Fibroblast of villous mesenchyme (primary cell): ENCODE results near the gene JAG1. TPM values are rescaled to one million over a fixed set of nuclear protein-coding genes. Genes with fewer than 3 reads are reported as not detected.

Experiments
- DNase-seq: peaks from one replicate; pipeline ENCODE4 v3.0.0-alpha.2; 2010; ENCODE audit warnings: low read depth
- H3K4me3 ChIP-seq: 2 replicates; pipeline ENCODE4 v1.5.1; 2011; ENCODE audit warnings: low read depth, mild to moderate bottlenecking, low read length
- total RNA-seq: library from RNA; depleted of rRNA; stranded (reverse); fragments of >200 nt; gene quantifications from 2 replicates; pipeline ENCODE4 v1.2.3, GENCODE V29; 2012
- TF ChIP-seq, protein P1 (sequence below): IDR thresholded peaks from 2 replicates; pipeline ENCODE4 v1.5.1; 2012; ENCODE audit warnings: low read depth, mild to moderate bottlenecking, low read length; ENCODE audit not compliant: insufficient read depth

The JAG1 gene
- total RNA-seq, 1 donor, result 12.1 TPM

DNA sequence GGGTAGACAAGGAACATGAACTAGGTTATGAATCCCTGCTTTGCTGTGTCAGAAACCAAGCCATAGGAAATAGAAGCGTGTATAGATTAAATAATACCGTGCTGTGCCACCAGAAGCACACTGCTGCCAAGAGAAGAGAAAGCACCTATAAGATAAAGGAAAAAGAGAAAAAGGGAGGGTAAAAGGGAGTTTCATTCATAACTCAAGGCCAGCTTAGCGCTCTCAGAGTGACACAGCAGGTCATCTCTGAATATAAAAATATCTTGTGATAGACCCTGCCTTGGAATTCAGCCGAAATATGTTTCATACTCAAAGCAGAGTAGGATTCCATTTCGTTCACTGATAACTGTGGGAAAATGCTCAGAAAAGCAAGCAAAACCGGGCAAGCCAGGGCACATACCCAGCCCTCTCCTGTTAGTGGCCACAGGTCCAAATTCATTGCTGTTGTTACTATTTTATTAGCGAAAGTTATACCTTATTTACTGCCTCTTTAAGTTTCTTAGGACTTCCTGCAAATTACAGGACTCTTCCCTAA lies 8.7 kb downstream of the JAG1 start:
- H3K4me3 ChIP-seq, result no peak overlapping the region
- DNase-seq, result no peak
- TF ChIP-seq, protein P1, sequence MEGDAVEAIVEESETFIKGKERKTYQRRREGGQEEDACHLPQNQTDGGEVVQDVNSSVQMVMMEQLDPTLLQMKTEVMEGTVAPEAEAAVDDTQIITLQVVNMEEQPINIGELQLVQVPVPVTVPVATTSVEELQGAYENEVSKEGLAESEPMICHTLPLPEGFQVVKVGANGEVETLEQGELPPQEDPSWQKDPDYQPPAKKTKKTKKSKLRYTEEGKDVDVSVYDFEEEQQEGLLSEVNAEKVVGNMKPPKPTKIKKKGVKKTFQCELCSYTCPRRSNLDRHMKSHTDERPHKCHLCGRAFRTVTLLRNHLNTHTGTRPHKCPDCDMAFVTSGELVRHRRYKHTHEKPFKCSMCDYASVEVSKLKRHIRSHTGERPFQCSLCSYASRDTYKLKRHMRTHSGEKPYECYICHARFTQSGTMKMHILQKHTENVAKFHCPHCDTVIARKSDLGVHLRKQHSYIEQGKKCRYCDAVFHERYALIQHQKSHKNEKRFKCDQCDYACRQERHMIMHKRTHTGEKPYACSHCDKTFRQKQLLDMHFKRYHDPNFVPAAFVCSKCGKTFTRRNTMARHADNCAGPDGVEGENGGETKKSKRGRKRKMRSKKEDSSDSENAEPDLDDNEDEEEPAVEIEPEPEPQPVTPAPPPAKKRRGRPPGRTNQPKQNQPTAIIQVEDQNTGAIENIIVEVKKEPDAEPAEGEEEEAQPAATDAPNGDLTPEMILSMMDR, result no peak

DNA sequence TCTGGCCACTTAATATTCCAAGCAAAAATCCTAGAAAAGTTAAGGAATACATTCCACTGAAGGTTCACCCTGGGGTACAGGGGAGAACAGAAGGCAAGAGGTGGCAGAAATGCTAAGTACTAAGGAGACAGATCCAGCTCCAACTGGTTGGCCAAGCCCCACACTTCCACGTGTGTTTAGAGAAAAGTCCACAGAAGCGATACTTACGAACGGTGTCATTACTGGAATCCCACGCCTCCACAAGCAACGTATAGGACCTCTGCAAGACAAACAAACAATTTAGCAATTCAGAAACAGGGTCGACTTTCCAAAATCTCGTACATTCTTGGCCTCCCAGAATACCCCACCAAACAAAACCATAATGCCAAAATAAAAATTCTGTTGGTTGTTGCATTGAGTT lies 10.0 kb downstream of the JAG1 start:
- TF ChIP-seq, protein P1, result no peak
- no peak for DNase-seq
- H3K4me3 ChIP-seq, result no peak overlapping the region

DNA sequence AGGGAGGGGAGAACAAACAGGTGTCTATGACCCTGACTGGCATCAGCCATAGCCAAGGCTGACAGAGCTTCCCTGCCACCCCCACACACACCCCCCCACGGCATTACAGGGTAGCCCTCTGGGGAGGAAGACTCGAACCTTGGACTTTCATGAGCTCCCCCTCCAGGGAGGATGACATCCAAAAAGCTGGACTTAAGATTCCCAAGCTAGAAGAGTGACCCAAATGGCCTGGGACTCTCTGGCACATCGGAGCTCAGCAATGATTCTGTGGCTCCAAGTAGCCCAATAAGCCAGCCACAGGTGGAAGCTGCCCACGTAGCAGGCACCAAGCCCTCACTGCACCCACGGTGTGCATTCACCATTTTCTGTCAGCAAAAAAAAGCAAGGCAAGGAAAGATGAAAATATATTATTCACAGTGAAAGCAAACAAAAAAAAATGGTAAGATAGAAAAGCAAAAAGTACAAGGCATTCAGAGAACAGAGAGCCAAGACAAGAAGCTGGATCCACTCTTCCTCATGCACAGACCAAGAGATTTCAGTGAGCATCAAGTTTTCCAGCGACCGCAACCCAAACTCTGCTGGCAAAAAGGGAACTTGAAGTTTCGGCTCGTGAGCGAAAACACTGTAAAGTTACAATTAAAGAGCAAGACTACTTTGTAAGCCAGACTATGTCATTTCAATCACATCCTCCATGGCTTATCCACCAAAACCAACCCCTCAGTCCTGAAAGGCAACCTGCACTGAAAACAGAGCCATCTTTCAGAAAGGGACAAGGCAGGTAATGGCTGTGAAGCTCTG lies 10.9 kb downstream of the JAG1 start:
- TF ChIP-seq, protein P1, result no peak
- H3K4me3 ChIP-seq, result no peak overlapping the region
- DNase-seq, result no peak

DNA sequence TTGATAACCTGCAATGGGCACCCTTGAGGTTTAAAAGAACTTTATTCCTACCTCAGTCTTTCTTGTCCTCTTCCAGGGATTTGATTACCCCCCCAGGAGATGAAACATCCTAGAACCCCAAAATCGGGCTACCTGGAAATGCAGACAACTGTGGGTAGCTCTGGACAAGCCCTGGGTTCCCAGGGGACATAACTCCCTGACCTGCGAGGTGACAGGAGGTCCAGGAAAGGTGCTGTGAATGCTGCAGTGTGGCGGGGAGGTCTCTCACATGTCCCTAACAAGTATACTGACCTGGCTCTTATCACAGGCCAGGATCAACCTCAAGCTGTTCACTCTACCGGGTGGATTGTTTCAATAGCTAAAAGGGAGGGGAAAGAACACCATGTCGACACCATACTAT lies 11.6 kb downstream of the JAG1 start:
- no peak for DNase-seq
- H3K4me3 ChIP-seq, result no peak overlapping the region
- TF ChIP-seq, protein P1, result no peak

DNA sequence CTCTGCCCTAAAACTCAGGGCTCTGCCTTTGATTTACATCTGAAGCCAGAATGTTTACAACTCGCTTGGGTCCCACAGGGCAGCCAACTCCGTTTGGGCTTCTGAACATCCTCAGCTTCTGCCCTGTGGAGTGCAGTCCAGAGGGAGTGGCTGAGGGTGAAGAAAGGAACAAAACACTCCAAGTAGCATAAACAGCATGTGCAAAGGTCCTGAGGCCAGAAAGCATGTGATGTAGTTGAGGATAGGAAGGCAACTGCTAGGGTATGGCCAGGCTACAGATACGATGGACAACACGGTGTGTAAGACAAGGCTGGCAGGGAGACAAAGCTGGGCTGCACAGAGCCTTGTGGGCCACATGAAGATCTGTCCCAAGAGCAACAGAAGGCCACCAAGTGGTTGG lies 12.5 kb downstream of the JAG1 start:
- no peak overlapping the region for H3K4me3 ChIP-seq
- TF ChIP-seq, protein P1, result no peak
- no peak for DNase-seq

DNA sequence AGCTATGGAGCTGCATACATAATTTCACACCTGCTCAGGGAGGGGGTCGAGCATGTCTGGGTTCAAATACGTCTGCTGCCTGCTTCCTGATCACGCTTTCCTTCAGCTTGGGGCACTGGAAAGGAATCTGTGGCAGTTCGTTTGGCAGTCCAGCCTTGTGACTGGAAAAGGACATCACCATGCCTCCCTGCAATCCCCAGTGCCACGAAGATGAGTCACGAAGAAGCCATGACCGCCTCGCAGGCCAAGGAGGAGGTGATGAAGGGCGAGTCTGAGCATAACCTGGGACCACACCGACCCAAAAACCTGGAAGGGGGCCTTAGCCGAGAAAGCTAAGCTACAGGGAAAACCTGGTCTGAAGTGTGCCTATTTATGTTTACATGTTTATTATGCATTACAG lies 13.1 kb downstream of the JAG1 start:
- TF ChIP-seq, protein P1, result no peak
- no peak for DNase-seq
- no peak overlapping the region for H3K4me3 ChIP-seq
